ENCODE data around the gene CWC25. TPM values are rescaled to one million over a fixed set of nuclear protein-coding genes. Genes with fewer than 3 reads are reported as not detected.

Gene CWC25
- total and polyA plus RNA-seq, 4 donors = 20.1 to 21.4 (median 21.2) TPM

GRCh38 chr17:38867179-38867967 is 42.3 kb upstream of the CWC25 start:
- peaks cover 7 to 26% (median 9%) of the 10 kb centered on the region in 5 donors for H3K4me1 ChIP-seq (ENCODE audit: control insufficient read depth in 5 of 5, insufficient read depth in 5 of 5, low read length in 5 of 5)
- WGBS, 2 donors = 22 to 43% methylated on average over 31 of the region's 31 CpGs

GRCh38 chr17:38864636-38865398 is 39.7 kb upstream of the CWC25 start:
- Histone ChIP-seq H3K36me3 (ENCODE audit: control insufficient read depth in 4 of 4, insufficient read depth in 4 of 4, low read length in 4 of 4) (no peaks in the 10 kb centered on the region), H3K4me1 (ENCODE audit: control insufficient read depth in 5 of 5, insufficient read depth in 5 of 5, low read length in 5 of 5) (peaks cover 1 to 12% (median 4%) of the 10 kb centered on the region in 5 donors), H3K27me3 (ENCODE audit: control insufficient read depth in 3 of 3, insufficient read depth in 3 of 3, low read length in 2 of 3) (no peaks in the 10 kb centered on the region), H3K9ac (ENCODE audit: insufficient read depth in 1 of 2, low read length in 2 of 2) (no peak overlapping the region), H3K4me3 (no peak overlapping the region), H3K9me3 (ENCODE audit: control insufficient read depth in 4 of 4, insufficient read depth in 3 of 4, low read length in 3 of 4) (no peaks in the 10 kb centered on the region), H3K27ac (ENCODE audit: low read depth in 1 of 2, low read length in 1 of 2) (no peak overlapping the region)
- ATAC-seq (ENCODE audit: insufficient read depth, low FRiP score) (no peak), DNase-seq (no peak)
- TF ChIP-seq CTCF (IDR thresholded peaks at IDR 0.05; ENCODE audit: control extremely low read depth, extremely low read depth) = no peak
- 70 to 73% methylated on average over 11 of the region's 11 CpGs for WGBS, 2 donors

More at GRCh38 chr17:38867179-38867967, 42.3 kb upstream of the CWC25 start:
- Histone ChIP-seq H3K9me3 (ENCODE audit: control insufficient read depth in 4 of 4, insufficient read depth in 3 of 4, low read length in 3 of 4) (no peaks in the 10 kb centered on the region), H3K27me3 (ENCODE audit: control insufficient read depth in 3 of 3, insufficient read depth in 3 of 3, low read length in 2 of 3) (no peaks in the 10 kb centered on the region), H3K9ac (ENCODE audit: insufficient read depth in 1 of 2, low read length in 2 of 2) (peak overlapping the region; percentile 37 to 86), H3K27ac (ENCODE audit: low read depth in 1 of 2, low read length in 1 of 2) (peak overlapping the region; percentile 67 to 78), H3K4me3 (no peak overlapping the region), H3K36me3 (ENCODE audit: control insufficient read depth in 4 of 4, insufficient read depth in 4 of 4, low read length in 4 of 4) (no peaks in the 10 kb centered on the region)
- no peak for TF ChIP-seq CTCF (IDR thresholded peaks at IDR 0.05; ENCODE audit: control extremely low read depth, extremely low read depth)
- peak; percentile 75 to 80 (median 77) for DNase-seq
- no peak for ATAC-seq (ENCODE audit: insufficient read depth, low FRiP score)

GRCh38 chr17:38861399-38861843 is 36.3 kb upstream of the CWC25 start:
- WGBS, 2 donors = 23% methylated on average over 8 of the region's 8 CpGs
- Histone ChIP-seq H3K27ac (ENCODE audit: low read depth in 1 of 2, low read length in 1 of 2) (no peak overlapping the region), H3K36me3 (ENCODE audit: control insufficient read depth in 4 of 4, insufficient read depth in 4 of 4, low read length in 4 of 4) (no peaks in the 10 kb centered on the region), H3K9ac (ENCODE audit: insufficient read depth in 1 of 2, low read length in 2 of 2) (no peak overlapping the region), H3K9me3 (ENCODE audit: control insufficient read depth in 4 of 4, insufficient read depth in 3 of 4, low read length in 3 of 4) (no peaks in the 10 kb centered on the region), H3K4me3 (no peak overlapping the region), H3K4me1 (ENCODE audit: control insufficient read depth in 5 of 5, insufficient read depth in 5 of 5, low read length in 5 of 5) (no peaks in the 10 kb centered on the region), H3K27me3 (ENCODE audit: control insufficient read depth in 3 of 3, insufficient read depth in 3 of 3, low read length in 2 of 3) (no peaks in the 10 kb centered on the region)
- TF ChIP-seq CTCF (IDR thresholded peaks at IDR 0.05; ENCODE audit: control extremely low read depth, extremely low read depth) = no peak
- ATAC-seq (ENCODE audit: insufficient read depth, low FRiP score) (no peak), DNase-seq (peak in 1 of 3 donors; percentile 22)
